ENCODE data around the gene SH2D4B. TPM values are rescaled to one million over a fixed set of nuclear protein-coding genes. Genes with fewer than 3 reads are reported as not detected.

The SH2D4B gene
- polyA plus RNA-seq, 1 experiment: not detected

DNA sequence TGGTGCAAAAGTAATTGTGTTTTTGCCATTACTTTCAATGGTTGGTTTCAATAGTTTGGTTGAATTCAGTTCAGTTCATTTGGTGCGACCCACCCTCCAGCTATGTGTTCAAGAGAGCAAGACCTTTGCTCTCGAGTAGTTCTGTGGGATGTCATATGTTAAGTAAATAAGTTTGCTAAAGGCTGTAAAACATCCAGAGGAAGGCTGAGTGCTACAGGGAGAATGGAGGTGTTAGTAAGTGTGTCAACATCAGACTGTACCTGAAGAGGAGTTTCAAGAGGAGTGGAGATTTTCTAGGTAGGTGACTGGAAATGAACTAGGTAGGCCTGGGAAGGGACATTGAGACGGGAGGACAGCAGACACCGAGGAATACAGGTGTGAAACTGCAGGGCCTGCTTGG lies 147.7 kb downstream of the SH2D4B start:
- no peak for DNase-seq (ENCODE audit: low read depth, low spot score)
- Histone ChIP-seq H3K9me3 (ENCODE audit: control insufficient read depth, insufficient read depth, low read length) (no peaks in the 10 kb centered on the region), H3K27me3 (ENCODE audit: control insufficient read depth, insufficient read depth, low read length) (no peaks in the 10 kb centered on the region), H3K27ac (ENCODE audit: low read depth, low read length) (no peak overlapping the region), H3K4me3 (ENCODE audit: low read depth, low read length) (no peak overlapping the region)
- POLR2A ChIA-PET: no interaction called here
- TF ChIP-seq, protein P1, sequence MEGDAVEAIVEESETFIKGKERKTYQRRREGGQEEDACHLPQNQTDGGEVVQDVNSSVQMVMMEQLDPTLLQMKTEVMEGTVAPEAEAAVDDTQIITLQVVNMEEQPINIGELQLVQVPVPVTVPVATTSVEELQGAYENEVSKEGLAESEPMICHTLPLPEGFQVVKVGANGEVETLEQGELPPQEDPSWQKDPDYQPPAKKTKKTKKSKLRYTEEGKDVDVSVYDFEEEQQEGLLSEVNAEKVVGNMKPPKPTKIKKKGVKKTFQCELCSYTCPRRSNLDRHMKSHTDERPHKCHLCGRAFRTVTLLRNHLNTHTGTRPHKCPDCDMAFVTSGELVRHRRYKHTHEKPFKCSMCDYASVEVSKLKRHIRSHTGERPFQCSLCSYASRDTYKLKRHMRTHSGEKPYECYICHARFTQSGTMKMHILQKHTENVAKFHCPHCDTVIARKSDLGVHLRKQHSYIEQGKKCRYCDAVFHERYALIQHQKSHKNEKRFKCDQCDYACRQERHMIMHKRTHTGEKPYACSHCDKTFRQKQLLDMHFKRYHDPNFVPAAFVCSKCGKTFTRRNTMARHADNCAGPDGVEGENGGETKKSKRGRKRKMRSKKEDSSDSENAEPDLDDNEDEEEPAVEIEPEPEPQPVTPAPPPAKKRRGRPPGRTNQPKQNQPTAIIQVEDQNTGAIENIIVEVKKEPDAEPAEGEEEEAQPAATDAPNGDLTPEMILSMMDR (IDR thresholded peaks at IDR 0.05; ENCODE audit: low read depth, low read length): no peak
- CTCF ChIA-PET: interaction anchor here (0.9 to 1.6 kb wide), 3 partner anchors 14 to 22 kb away, joined by 3 to 13 read pairs (median 3); no protein-coding TSS in a partner anchor

DNA sequence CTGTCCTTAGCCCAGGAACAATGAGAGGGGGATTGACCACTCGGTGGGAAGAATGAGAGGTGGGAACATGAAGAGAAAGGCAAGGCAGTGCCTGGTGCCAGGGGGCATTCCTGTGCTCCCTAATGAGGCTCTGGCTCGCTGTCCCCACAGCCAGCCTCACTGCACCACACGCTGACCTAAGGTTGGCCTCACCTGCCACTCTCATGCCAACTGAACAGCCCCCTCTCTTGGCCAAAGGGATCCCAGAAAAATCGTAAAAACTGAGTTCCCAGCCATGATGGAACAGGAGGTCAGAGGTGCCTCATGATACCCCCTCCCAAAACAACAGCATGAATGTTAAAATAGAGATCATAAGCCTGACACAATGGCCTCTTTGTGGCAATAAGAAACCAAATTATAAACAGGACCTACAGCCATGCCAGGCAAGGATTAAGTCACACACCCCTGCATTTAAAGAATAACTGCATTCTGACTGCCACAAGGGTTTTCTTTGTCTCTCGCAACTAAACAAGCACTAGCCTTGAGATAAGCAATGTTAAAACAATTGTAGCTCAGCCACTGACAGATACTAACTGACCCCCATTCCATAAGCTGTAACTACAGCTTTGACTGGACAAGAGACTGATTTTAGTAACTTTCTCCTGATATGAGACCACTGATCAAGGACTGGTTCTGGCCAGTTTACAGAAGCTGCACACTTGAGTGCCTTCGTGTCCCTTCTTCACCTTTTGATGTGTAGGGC lies 149.2 kb downstream of the SH2D4B start:
- POLR2A ChIA-PET: no interaction called here
- no peak overlapping the region for H3K27ac ChIP-seq (ENCODE audit: low read depth, low read length)

DNA sequence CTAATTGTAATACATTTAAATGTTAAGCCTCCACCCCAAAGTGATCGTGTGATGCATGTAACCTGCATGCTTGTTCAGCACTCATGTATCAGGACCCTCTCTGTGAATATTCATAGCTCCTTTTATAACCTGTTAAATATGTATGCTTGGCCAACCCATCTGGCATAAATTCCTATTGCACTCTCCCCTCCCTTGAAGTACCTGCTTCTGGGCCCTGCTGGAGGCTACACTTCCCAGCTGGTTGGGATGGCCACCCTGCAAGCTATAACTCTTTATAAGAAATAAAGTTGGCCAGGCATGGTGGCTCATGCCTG lies 149.7 kb downstream of the SH2D4B start:
- TF ChIP-seq, protein P1 (IDR thresholded peaks at IDR 0.05; ENCODE audit: low read depth, low read length): no peak
- POLR2A ChIA-PET: no interaction called here
- no peak overlapping the region for H3K27ac ChIP-seq (ENCODE audit: low read depth, low read length)
- CTCF ChIA-PET: interaction anchor here (1.2 kb wide), 1 partner anchor 25 kb away, joined by 5 read pairs; no protein-coding TSS in a partner anchor
- no peak overlapping the region for H3K4me3 ChIP-seq (ENCODE audit: low read depth, low read length)
- H3K9me3 ChIP-seq (ENCODE audit: control insufficient read depth, insufficient read depth, low read length): no peaks in the 10 kb centered on the region
- no peaks in the 10 kb centered on the region for H3K27me3 ChIP-seq (ENCODE audit: control insufficient read depth, insufficient read depth, low read length)
- no peak for DNase-seq (ENCODE audit: low read depth, low spot score)

More for the DNA sequence above, 149.2 kb downstream of the SH2D4B start:
- Histone ChIP-seq H3K4me3 (ENCODE audit: low read depth, low read length) (no peak overlapping the region), H3K9me3 (ENCODE audit: control insufficient read depth, insufficient read depth, low read length) (no peaks in the 10 kb centered on the region), H3K27me3 (ENCODE audit: control insufficient read depth, insufficient read depth, low read length) (no peaks in the 10 kb centered on the region)
- TF ChIP-seq, protein P1 (IDR thresholded peaks at IDR 0.05; ENCODE audit: low read depth, low read length): no peak
- DNase-seq (ENCODE audit: low read depth, low spot score): no peak
- CTCF ChIA-PET: interaction anchor here (1.2 kb wide), 1 partner anchor 24 kb away, joined by 5 read pairs; no protein-coding TSS in a partner anchor

DNA sequence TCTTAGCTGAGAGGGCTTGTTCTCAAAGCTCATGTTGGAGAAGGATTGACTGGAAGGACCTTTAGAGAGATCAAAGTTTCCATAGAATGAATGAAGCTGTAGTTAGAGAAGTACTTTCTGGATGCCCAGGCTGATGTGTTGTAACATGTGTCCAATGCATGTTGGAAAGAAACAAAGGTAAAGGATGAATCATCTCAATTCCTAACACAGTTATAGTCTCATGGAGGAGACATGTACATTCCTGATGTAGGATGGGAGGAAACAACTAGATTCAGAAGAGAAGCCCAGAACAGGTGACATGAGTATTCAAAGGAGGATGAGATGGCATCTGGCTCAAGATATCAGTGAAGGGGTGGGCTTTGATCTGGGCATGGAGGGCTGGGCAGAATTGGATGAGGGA lies 152.7 kb downstream of the SH2D4B start:
- ChIA-PET POLR2A (no interaction called here), CTCF (interaction anchor here (1.2 kb wide), 1 partner anchor 9 kb away, joined by 5 read pairs; no protein-coding TSS in a partner anchor)
- Histone ChIP-seq H3K27ac (ENCODE audit: low read depth, low read length) (no peak overlapping the region), H3K9me3 (ENCODE audit: control insufficient read depth, insufficient read depth, low read length) (no peaks in the 10 kb centered on the region), H3K27me3 (ENCODE audit: control insufficient read depth, insufficient read depth, low read length) (no peaks in the 10 kb centered on the region), H3K4me3 (ENCODE audit: low read depth, low read length) (no peak overlapping the region)
- no peak for DNase-seq (ENCODE audit: low read depth, low spot score)
- TF ChIP-seq, protein P1 (IDR thresholded peaks at IDR 0.05; ENCODE audit: low read depth, low read length): no peak

DNA sequence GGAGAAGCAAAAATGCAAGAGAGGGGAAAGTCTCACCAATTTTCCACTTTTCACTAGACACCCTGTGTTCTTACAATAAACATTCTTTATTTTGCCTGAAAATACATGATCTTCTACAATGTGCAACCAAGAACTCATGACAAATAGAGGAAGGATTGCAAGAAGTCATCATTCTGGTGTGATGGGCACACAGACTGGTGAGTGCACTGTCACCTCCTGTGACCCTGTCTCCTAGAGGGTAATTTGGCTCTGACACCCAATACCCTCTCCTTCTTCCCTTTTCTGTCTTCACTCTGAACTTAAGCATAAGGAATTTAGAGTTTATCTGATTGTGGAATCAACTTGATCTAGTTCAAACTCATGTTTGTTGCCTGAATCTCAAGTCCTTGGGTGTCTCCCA lies 153.7 kb downstream of the SH2D4B start:
- Histone ChIP-seq H3K9me3 (ENCODE audit: control insufficient read depth, insufficient read depth, low read length) (no peaks in the 10 kb centered on the region), H3K27me3 (ENCODE audit: control insufficient read depth, insufficient read depth, low read length) (no peaks in the 10 kb centered on the region), H3K4me3 (ENCODE audit: low read depth, low read length) (no peak overlapping the region), H3K27ac (ENCODE audit: low read depth, low read length) (no peak overlapping the region)
- ChIA-PET POLR2A (no interaction called here), CTCF (interaction anchor here (1.9 kb wide), 1 partner anchor 28 kb away, joined by 6 read pairs; no protein-coding TSS in a partner anchor)
- DNase-seq (ENCODE audit: low read depth, low spot score): no peak
- TF ChIP-seq, protein P1 (IDR thresholded peaks at IDR 0.05; ENCODE audit: low read depth, low read length): no peak
